ENCODE results near the gene PSEN1.

DNA sequence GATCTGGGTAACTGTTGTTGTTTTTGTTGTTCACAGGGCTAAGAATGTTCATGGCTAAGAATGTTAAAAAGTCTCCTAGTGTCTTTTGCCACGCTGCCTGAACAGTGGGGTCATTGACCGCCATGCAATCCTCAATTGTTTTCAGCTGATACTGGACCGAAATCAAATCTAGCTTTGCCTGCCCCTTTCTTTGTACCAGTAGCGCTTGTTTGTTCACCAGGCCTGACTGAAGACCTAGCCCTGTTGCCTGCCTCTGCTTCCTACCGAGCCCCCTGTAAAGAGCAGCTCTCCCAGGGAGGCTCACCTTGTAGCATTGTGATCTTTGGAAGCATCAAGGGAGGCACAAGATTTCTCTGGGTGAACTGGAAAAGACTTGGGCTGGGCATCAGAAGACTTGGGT is 6.7 kb downstream of the PSEN1 start:
- TF ChIP-seq KDM1A (IDR thresholded peaks at IDR 0.05; ENCODE audit: borderline replicate concordance) (no peak), FOS (IDR thresholded peaks at IDR 0.05; ENCODE audit: borderline replicate concordance, extremely low read depth, insufficient read length) (no peak), SP1 (IDR thresholded peaks at IDR 0.05; ENCODE audit: low read depth, low read length) (no peak), MYC (IDR thresholded peaks at IDR 0.05; ENCODE audit: insufficient read depth, insufficient read length, insufficient replicate concordance, low read length, severe bottlenecking) (no peak), POLR2AphosphoS5 (IDR thresholded peaks at IDR 0.05; ENCODE audit: low read length) (no peak), RFX5 (IDR thresholded peaks at IDR 0.05; ENCODE audit: low read depth, low read length) (no peak)
- TF ChIP-seq, protein P1, sequence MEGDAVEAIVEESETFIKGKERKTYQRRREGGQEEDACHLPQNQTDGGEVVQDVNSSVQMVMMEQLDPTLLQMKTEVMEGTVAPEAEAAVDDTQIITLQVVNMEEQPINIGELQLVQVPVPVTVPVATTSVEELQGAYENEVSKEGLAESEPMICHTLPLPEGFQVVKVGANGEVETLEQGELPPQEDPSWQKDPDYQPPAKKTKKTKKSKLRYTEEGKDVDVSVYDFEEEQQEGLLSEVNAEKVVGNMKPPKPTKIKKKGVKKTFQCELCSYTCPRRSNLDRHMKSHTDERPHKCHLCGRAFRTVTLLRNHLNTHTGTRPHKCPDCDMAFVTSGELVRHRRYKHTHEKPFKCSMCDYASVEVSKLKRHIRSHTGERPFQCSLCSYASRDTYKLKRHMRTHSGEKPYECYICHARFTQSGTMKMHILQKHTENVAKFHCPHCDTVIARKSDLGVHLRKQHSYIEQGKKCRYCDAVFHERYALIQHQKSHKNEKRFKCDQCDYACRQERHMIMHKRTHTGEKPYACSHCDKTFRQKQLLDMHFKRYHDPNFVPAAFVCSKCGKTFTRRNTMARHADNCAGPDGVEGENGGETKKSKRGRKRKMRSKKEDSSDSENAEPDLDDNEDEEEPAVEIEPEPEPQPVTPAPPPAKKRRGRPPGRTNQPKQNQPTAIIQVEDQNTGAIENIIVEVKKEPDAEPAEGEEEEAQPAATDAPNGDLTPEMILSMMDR (IDR thresholded peaks at IDR 0.05 in 2 of 3, conservative IDR thresholded peaks at IDR 0.05 in 1 of 3; ENCODE audit: control insufficient read depth in 2 of 3, extremely low read depth in 1 of 3, insufficient read depth in 1 of 3, low read depth in 3 of 3, low read length in 3 of 3) = no peak
- TF ChIP-seq, protein P2, sequence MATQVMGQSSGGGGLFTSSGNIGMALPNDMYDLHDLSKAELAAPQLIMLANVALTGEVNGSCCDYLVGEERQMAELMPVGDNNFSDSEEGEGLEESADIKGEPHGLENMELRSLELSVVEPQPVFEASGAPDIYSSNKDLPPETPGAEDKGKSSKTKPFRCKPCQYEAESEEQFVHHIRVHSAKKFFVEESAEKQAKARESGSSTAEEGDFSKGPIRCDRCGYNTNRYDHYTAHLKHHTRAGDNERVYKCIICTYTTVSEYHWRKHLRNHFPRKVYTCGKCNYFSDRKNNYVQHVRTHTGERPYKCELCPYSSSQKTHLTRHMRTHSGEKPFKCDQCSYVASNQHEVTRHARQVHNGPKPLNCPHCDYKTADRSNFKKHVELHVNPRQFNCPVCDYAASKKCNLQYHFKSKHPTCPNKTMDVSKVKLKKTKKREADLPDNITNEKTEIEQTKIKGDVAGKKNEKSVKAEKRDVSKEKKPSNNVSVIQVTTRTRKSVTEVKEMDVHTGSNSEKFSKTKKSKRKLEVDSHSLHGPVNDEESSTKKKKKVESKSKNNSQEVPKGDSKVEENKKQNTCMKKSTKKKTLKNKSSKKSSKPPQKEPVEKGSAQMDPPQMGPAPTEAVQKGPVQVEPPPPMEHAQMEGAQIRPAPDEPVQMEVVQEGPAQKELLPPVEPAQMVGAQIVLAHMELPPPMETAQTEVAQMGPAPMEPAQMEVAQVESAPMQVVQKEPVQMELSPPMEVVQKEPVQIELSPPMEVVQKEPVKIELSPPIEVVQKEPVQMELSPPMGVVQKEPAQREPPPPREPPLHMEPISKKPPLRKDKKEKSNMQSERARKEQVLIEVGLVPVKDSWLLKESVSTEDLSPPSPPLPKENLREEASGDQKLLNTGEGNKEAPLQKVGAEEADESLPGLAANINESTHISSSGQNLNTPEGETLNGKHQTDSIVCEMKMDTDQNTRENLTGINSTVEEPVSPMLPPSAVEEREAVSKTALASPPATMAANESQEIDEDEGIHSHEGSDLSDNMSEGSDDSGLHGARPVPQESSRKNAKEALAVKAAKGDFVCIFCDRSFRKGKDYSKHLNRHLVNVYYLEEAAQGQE (IDR thresholded peaks at IDR 0.05; ENCODE audit: low read depth, low read length) = no peak

Measured in GM12878 (cell line).